T-helper 1 cell treated with Interleukin-12 subunit alpha and Interleukin-12 subunit beta and Interleukin-4 antibody, amounts not matched to agents 30 ng/mL and 1 ng/mL, for 36 hours (primary cell): Measurements from ENCODE around the gene SMIM20. TPM values are rescaled to one million over a fixed set of nuclear protein-coding genes. Genes with fewer than 3 reads are reported as not detected.
"Not testable (repeated sequence)": the region's sequence is repeated elsewhere in the genome, so short reads cannot be mapped to it uniquely, and the experiment has no call there.

Source experiments
- intact Hi-C: fragments of 100-400 bp; cut with micrococcal nuclease; formaldehyde crosslinking; loops from one replicate; pipeline ENCODE4 v1.15.1; 2024
- total RNA-seq: library from RNA; stranded (reverse); gene quantifications from 2 replicates; pipeline ENCODE4 v1.2.3, GENCODE V29; 2022

SMIM20 gene
- total RNA-seq: 14.9 and 15.4 TPM in 2 replicates

DNA sequence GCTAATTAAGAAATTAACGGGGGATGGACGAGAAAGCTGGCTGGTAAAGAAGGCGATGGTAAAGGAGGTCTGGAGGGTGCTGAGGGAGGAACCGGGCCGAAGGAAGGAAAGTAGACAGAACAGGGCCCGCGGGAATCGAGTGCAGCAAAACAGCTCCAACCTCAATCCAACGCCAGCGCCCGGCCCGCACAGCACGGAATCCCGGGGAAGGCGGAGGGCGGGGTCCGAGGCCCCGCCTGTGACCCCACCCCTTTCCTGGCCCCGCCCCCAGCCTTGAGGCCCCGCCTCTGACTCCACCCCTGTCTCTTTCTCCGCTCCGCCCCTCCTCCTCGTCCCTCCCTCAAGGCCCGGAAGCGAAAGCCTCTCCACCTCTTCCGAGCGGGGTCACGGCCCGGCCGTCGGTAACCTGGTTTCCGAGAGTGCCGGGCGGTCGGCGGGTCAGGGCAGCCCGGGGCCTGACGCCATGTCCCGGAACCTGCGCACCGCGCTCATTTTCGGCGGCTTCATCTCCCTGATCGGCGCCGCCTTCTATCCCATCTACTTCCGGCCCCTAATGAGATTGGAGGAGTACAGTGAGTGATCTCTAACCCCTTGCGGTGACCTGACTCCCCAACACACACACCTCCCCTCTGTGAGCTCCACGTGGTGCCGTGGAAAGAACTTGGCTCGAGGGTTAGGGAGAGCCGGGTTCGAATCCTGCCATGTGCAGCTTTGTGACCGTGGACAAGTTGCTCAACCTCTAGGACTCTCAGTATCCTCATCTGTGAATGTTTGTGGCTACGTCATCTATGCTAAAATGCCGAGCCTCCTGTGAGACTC, at the start of gene SMIM20:
TSS of gene SMIM20 (plus strand) at position 370 of the 819 bp plus-strand sequence. CDS start at position 464, 94 bp downstream.
- intact Hi-C loops: loop anchor here (1.0 to 5.0 kb wide), 16 partner anchors 25 to 1329 kb away; partner anchors contain the start of genes ANAPC4, DHX15, PI4K2B and SEL1L3

DNA sequence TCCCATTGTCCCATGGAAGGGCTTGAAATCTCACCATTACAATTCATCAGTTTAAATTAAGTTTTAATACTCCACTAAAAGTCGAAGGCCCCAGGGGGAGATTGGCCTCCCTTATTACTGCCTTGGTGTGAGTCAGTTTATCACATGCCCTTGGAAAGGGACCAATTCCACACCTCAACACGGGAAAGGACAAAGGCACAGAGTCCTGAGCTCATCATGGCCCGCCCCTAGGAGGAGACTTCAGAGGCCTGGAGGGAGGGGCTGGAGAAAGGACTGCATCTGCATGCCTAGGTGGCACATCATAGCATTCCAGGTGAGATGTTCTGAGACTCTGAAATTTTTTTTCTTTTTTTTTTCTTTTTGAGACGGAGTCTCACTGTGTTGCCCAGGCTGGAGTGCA, 48.4 kb upstream of the SMIM20 start:
- intact Hi-C loops: no loop called here

DNA sequence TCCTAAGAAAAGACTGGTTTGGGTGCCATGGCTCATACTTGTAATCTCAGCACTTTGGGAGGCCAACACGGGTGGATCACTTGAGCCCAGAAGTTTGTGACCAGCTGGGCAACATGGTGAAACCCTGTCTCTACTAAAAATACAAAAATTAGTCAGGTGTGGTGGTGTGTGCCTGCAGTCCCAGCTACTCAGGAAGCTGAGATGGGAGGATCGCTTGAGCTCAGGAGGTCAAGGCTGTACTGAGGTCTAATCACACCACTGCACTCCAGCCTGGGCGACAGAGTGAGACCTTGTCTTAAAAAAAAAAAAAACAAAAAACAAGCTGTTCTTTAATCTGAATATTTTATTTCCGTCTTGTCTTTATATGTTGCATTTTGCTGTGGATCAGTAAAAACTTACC, 47.6 kb upstream of the SMIM20 start:
- intact Hi-C loops: not testable (repeated sequence)

- intact Hi-C loops: no loop called here
Measured at GRCh38 chr4:25867781-25868294, 46.2 kb upstream of the SMIM20 start.

- intact Hi-C loops: no loop called here
Measured at GRCh38 chr4:25870081-25870480, 43.9 kb upstream of the SMIM20 start.

DNA sequence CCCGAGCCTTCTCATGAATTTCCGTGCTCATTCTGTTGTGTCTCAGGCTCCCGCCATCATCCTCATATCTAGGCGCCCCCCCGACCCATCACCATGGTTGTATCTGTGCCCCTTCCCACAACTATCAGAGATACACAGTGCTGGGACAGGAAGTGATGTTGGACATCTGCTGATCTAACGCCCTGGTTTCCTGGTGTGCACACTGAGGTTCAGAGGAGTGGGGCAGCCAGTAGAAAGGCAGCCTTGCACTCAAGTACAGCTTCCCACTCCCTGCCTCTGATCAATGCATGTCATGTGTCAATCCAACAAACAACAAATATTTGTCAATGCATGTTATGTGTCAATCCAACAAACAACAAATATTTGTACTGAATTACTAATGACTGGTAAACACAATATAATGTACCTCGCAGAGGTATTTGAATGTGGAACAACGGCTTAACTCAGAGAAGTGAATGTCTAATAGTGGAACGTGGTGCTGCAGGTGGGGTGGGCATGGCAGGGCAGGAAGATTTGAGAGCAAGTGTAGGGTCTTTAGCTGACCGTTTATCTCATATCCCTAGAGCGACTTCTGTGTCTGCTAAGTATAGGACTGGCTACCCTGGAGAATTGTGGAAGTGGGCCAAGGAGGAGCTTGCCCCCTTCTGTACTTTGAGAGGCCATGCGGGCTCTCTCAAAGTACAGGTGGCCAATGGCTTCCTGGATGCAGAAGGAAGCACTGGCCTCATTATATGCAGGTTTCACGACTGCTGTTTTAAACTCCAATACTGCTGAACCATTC, 41.0 kb upstream of the SMIM20 start:
- intact Hi-C loops: no loop called here

DNA sequence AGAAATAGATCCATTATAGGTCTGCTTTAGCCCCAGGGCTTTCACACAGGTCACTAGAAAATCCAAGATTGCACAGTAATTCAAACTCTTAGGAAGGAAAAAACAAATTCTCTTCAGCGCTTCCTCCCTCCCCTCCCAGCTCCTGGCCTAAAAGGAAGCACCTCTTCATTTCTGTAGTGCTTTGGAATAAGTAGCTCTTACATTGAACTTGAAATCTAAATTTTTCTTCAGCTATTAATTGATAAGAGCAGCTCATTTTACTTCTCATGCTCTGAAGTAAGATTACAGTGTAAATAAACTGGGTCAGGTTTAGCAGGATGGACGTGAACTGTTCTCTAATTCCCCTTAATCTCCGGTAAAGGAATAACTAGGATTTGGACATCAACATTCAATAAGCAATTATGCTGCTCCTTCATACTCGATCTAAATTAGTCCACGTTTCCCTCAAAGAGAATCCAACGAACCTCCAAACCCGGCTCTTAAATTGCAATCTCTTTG, 40.3 kb upstream of the SMIM20 start:
- intact Hi-C loops: no loop called here

- intact Hi-C loops: no loop called here
Measured at GRCh38 chr4:25874655-25875054, 39.4 kb upstream of the SMIM20 start.

DNA sequence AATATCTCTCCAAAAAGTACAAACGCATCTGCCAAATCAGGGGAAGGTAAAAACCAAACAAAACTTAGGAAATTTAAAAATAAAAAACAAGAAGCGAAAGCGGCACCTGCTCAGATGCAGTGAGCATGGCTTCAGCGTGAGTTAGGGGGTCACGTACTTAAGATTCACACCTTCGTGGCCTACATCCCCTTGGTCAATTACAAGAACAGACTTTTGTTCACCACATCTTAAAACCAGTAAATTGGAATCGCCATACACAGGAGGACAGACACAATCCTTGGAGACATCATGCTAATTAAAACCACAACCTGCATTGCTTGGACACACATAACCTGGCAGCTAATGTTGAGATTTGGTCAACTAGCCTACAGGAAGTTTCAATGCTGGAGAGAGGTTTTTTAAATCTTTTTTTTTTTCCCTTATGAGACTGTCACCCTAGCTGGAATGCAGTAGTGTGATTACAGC, 38.7 kb upstream of the SMIM20 start:
- intact Hi-C loops: no loop called here

GRCh38 chr4:25878676-25879075, 35.3 kb upstream of the SMIM20 start:
- intact Hi-C loops: no loop called here

GRCh38 chr4:25879091-25879584, 34.9 kb upstream of the SMIM20 start:
- intact Hi-C loops: no loop called here

GRCh38 chr4:25879587-25879986, 34.4 kb upstream of the SMIM20 start:
- intact Hi-C loops: no loop called here

DNA sequence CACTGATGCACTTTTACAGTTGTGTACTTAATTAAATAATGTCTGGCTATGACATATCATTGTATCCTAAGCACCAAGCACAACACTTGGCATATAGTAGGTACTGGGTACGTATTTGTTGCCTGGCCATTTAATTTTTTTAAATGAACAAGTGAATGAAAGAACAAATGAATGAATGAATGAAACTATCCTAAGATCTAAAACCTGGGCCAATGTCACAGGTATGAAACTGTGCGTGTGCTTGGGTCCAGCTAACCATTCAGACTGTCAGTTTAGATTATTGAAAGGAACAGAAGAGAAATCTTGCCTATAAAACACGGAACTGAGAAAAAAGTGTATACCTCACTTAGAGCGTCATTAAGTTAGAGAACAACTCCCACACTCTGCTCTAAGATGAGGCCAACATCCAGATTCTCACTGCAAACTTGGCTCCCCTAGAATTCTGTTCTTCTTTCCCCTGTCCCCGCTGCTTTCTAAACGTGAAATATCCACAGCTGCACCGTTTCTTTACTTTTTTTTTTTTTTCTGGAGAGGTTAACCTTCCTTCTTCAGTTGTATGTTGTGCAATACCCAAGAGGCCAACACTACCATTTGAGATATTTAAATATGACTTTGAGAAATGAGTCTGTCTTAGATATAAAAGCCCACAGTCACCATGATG, 33.9 kb upstream of the SMIM20 start:
- intact Hi-C loops: no loop called here

DNA sequence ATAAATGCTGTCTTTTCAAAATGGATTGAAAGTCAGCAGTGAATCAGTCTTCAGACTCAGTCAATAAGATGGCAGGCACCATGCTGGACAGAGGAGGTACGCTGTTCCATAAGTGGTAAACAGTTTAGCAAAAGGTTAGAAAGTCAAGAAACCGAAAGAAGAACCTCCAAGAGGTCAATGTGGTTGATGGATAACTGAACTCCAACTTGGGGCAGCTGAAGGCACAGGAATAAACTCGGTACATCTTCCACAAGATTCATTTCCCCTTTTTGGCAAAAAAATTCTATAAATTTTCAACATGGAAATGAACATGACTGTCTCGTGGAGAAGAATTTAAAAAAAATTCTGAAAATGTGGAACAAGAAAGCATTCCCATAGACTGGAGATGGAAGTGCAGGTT, 32.8 kb upstream of the SMIM20 start:
- intact Hi-C loops: no loop called here

- intact Hi-C loops: no loop called here
Measured at GRCh38 chr4:25882226-25882625, 31.8 kb upstream of the SMIM20 start.

GRCh38 chr4:25883565-25883964, 30.5 kb upstream of the SMIM20 start:
- intact Hi-C loops: no loop called here

DNA sequence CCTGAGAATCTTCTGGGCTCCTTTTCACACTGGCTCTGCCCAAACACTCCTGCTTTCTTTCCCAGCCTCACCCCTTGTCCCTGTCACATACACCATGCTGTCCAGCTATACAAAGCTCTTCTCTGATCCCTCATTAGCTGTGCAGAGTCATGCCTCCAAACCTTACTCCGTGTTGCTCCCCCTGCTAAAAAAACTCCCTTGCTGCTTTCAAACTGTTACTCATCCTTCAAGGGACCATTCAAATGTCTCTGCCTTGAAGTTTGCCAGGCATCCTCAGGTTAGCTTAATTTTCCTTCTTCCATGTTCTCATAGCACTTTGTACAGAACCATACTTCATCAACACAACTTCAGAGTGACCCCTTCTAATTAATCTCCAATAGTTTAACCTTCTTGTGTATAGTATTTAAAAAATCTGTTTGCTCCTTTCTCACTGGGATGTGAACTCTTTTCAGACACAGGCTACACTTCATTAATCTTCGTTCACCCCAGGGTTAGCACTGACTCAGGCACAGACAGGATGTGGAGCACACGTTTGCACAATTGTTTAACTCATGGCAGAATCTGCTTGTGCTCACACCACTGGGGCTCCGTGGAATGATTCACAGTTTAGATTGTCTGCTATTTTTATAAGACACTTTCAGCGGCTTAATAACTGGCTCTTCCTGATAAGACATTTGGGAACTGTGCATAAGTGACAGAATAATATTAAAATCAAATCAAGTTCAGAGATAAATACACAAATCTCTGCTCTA, 29.8 kb upstream of the SMIM20 start:
- intact Hi-C loops: no loop called here

DNA sequence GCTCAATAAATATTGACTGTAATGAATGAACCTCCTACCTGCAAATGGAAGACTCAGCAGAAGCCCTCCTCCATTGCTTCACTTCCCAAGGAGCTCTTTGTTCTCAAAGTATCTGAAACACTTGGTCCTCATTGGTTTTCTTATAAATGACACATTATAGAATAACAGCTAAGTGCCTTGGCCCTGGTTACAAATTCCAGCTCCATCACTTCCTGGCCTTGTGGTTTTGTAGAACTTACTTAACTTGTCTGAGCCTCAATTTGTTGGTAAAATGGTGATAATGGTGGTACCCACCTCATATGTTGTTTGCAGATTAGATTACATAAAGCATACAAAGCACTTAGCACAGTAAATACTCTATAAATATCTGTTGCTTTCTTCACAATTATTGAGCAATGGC, 25.2 kb upstream of the SMIM20 start:
- intact Hi-C loops: no loop called here

DNA sequence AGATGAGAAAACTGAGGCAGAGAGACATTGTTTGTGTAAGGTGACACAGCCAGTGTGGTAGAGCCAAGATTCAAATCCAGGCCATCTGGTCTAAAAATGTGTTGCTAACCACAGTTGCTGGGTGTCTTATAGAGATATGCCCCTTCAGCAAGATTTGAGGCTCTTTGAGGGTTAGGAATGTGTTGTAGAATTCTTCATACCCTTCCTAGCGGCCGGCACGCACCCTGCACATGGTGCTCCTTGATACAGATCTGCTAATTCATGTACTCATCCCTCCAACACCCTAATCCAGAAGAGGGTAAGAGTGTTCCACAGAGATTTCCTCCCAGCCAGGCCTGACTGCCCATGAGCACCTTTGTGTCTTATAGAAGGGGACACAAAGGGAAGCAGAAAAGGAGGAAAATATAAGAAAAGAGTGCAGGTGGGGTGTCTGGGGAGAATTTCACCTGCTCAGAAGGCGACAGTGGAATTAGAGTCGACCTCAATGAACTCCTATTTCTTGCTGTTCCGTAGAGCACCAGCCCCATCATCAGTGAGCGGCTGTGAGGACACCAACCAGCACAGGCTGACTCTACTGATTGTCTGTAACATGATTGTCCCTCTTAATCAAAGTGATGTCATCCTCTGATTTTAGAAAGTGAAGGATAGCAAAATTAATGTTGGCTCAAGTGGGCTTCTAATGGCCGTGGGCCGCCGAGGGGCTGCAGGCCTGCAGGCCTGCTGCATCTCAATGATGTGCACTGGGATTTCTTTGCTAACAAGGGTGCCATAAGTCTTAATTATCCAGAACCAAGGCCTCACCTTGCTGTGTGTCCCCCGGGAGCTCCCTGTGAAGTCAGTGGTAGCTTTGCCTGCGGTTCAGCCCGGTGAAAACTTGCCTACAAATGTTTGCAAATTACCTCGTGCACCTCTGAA, 24.2 kb upstream of the SMIM20 start:
- intact Hi-C loops: no loop called here
